ENCODE data around the gene KIAA1755.

- TF ChIP-seq CTCF (conservative IDR thresholded peaks at IDR 0.05; ENCODE audit: low read depth, low read length) (no peak), EZH2 (IDR thresholded peaks at IDR 0.05; ENCODE audit: borderline replicate concordance, low read depth, low read length, poor library complexity, severe bottlenecking) (no peak)
Measured at GRCh38 chr20:38300438-38300837, 39.9 kb upstream of the KIAA1755 start.
